K562 (cell line): Measurements from ENCODE around the gene DOCK3. TPM values are rescaled to one million over a fixed set of nuclear protein-coding genes. Genes with fewer than 3 reads are reported as not detected.

Experiments used
- ATAC-seq: fragments of 200-7000 bp; cut with Tn5 transposase; 3 replicates; pipeline ENCODE4 v1.9.1; 2020; ENCODE audit warnings: moderate library complexity
- BruUV-seq: library from RNA; stranded (reverse); fragments of 400-500 nt; replicated peaks from 2 replicates; lab custom pipeline; 2021; lab: Mats Ljungman, UMichigan
- CTCF ChIA-PET: fragments of 300-600 bp; formaldehyde crosslinking; extraction: SDS; loops from one replicate; lab custom pipeline; 2021; ENCODE audit warnings: low intra/inter-chr PET ratio; lab: Yijun Ruan, JAX
- POLR2A ChIA-PET: fragments of 300-600, 350-650 bp; sonication (Branson Sonifier 250); formaldehyde crosslinking; extraction: SDS; loops from one replicate; lab custom pipeline; 2021; ENCODE audit warnings: antibody characterized with exemption, inconsistent platforms; lab: Yijun Ruan, JAX
- DNase-seq, 4 experiments: peaks; one replicate each; pipeline versions ENCODE4 v3.0.0 to v3.0.0-alpha.2; 2011 to 2018; ENCODE audit warnings: low spot score in 3 of 4, mixed read lengths in 3 of 4; ENCODE audit errors: extremely low read depth in 1 of 4
- FAIRE-seq: peaks from 2 replicates; lab custom pipeline; 2011; peaks lifted over from hg19 to GRCh38; lab: Jason Lieb, UNC
- H2AFZ ChIP-seq: 2 replicates; pipeline ENCODE4 v1.6.0; 2011; ENCODE audit warnings: low read depth, low read length, control low read depth, inconsistent platforms
- H3K27ac ChIP-seq: fragments of 200-600 bp; 3 replicates; pipeline ENCODE4 v1.8.0; 2011; ENCODE audit warnings: low read depth, mild to moderate bottlenecking, control low read depth, inconsistent platforms, low read length, moderate library complexity, mixed read lengths; ENCODE audit errors: extremely low read depth
- H3K27me3 ChIP-seq, 2 experiments: fragments of 300-600 bp in 1 of 2; 2 replicates in 1 of 2; 3 replicates in 1 of 2; pipeline versions ENCODE4 v1.6.0 to v1.8.0; 2011; ENCODE audit warnings: inconsistent platforms in 2 of 2, low read length in 2 of 2, mild to moderate bottlenecking in 1 of 2, mixed read lengths in 1 of 2, moderate library complexity in 1 of 2; ENCODE audit not compliant: control insufficient read depth in 2 of 2, insufficient read depth in 2 of 2
- H3K36me3 ChIP-seq: fragments of 300-600 bp; 3 replicates; pipeline ENCODE4 v1.8.0; 2011; ENCODE audit warnings: mild to moderate bottlenecking, low read length, inconsistent platforms; ENCODE audit not compliant: control insufficient read depth, insufficient read depth
- H3K4me1 ChIP-seq, 2 experiments: fragments of 200-600 bp in 1 of 2; replicated peaks in 1 of 2; 2 replicates in 1 of 2; 3 replicates in 1 of 2; pipeline versions ENCODE4 v1.5.1 to v1.8.0; 2011; ENCODE audit warnings: inconsistent platforms in 2 of 2, low read length in 2 of 2, mild to moderate bottlenecking in 1 of 2, mixed read lengths in 1 of 2, moderate library complexity in 1 of 2; ENCODE audit not compliant: control insufficient read depth in 2 of 2, insufficient read depth in 2 of 2
- H3K4me2 ChIP-seq: 2 replicates; pipeline ENCODE4 v1.6.1; 2011; ENCODE audit warnings: low read length, control low read depth, inconsistent platforms, mixed read lengths; ENCODE audit not compliant: insufficient read depth
- H3K4me3 ChIP-seq: fragments of 200-600 bp; sonication (generic), shearing (Covaris generic); 2 replicates; pipeline ENCODE4 v1.5.1; 2016; ENCODE audit warnings: control low read depth, inconsistent platforms
- H3K79me2 ChIP-seq: fragments of 200-600 bp; 3 replicates; pipeline ENCODE4 v1.8.0; 2011; ENCODE audit warnings: low read length, inconsistent platforms; ENCODE audit not compliant: control insufficient read depth, insufficient read depth
- H3K9ac ChIP-seq, 2 experiments: 2 replicates each; pipeline versions ENCODE4 v1.6.0 to v1.6.1; 2011; ENCODE audit warnings: low read depth in 2 of 2, low read length in 2 of 2, control low read depth in 1 of 2, inconsistent platforms in 1 of 2, mild to moderate bottlenecking in 1 of 2, mixed read lengths in 1 of 2; ENCODE audit not compliant: insufficient read depth in 1 of 2
- H3K9me1 ChIP-seq: one replicate; pipeline ENCODE4 v1.6.0; 2011; ENCODE audit warnings: inconsistent platforms, mild to moderate bottlenecking, low read length, moderate library complexity; ENCODE audit not compliant: control insufficient read depth, insufficient read depth
- H3K9me3 ChIP-seq: replicated peaks from 2 replicates; pipeline ENCODE4 v1.5.1; 2011; ENCODE audit warnings: low read depth, low read length, inconsistent platforms; ENCODE audit not compliant: control insufficient read depth, insufficient read depth
- H4K20me1 ChIP-seq: replicated peaks from 2 replicates; pipeline ENCODE4 v1.6.1; 2011; ENCODE audit warnings: low read length, inconsistent platforms, mixed read lengths; ENCODE audit not compliant: control insufficient read depth, insufficient read depth
- FOXP4 ChIP-seq: sonication (generic); formaldehyde crosslinking; IDR thresholded peaks from 2 replicates; pipeline ENCODE4 v1.8.0; 2022; ENCODE audit warnings: mild to moderate bottlenecking, missing genetic modification reagents, borderline replicate concordance
- KHSRP ChIP-seq: fragments of 450-650 bp; IDR thresholded peaks from 2 replicates; pipeline ENCODE4 v1.6.1; 2017
- NCOA6 ChIP-seq: fragments of 450-650 bp; IDR thresholded peaks from 2 replicates; pipeline ENCODE4 v1.6.1; 2017; ENCODE audit warnings: mild to moderate bottlenecking
- NR2C1 ChIP-seq, 2 experiments: fragments of 450-650 bp; IDR thresholded peaks; 2 replicates each; pipeline ENCODE4 v1.6.1; 2017; ENCODE audit warnings: mild to moderate bottlenecking in 2 of 2, antibody characterized with exemption in 1 of 2, inconsistent platforms in 1 of 2, missing compliant biosample characterization in 1 of 2, missing genetic modification characterization in 1 of 2
- XRCC5 ChIP-seq: fragments of 200-400 bp; formaldehyde crosslinking; IDR thresholded peaks from 2 replicates; pipeline ENCODE4 v1.6.1; 2017; ENCODE audit warnings: low read depth, mild to moderate bottlenecking, low read length
- YY1 ChIP-seq, 3 experiments: IDR thresholded peaks; 2 replicates each; pipeline ENCODE4 v1.6.1; 2011; ENCODE audit warnings: low read length in 2 of 3, mild to moderate bottlenecking in 2 of 3, moderate library complexity in 2 of 3, borderline replicate concordance in 1 of 3, control low read depth in 1 of 3, low read depth in 1 of 3; ENCODE audit not compliant: insufficient read depth in 3 of 3, insufficient replicate concordance in 2 of 3, control insufficient read depth in 1 of 3, insufficient read length in 1 of 3; ENCODE audit errors: extremely low read depth in 1 of 3
- ZNF584 ChIP-seq: fragments of 200-800 bp; sonication (Bioruptor generic); IDR thresholded peaks from 2 replicates; pipeline ENCODE4 v1.6.1; 2016; ENCODE audit warnings: low read depth, mild to moderate bottlenecking, missing genetic modification characterization, missing compliant biosample characterization
- WGBS: fragments of 100-300 bp; shearing (Covaris generic); methylation state at CpG from one replicate; pipeline ENCODE4 v1.1.6; 2016; ENCODE audit warnings: low coverage, mixed read lengths; ENCODE audit not compliant: insufficient coverage; ENCODE audit errors: missing lambda C conversion rate; 5-methylcytosine and 5-hydroxymethylcytosine counted together
- in situ Hi-C: fragments of 300-500 bp; cut with MboI; formaldehyde crosslinking; loops from 4 replicates; pipeline ENCODE4 v1.15.0; 2018; ENCODE audit warnings: inconsistent platforms, mixed read lengths
- intact Hi-C: fragments of 100-400 bp; cut with micrococcal nuclease; formaldehyde crosslinking; loops from 2 replicates; pipeline ENCODE4 v1.14.2; 2022
- polyA plus RNA-seq, 8 experiments: library from polyadenylated mRNA; depleted of rRNA in 4 of 8; stranded (reverse) in 5 of 8; unstranded in 3 of 8; fragments of >200 nt; fragmentation: Nextera tagmentation in 2 of 8; fragmentation: Illumina TruSeq in 1 of 8; extraction: Ambion mirVana in 2 of 8; extraction: Trizol in 1 of 8; gene quantifications; 2 replicates each; pipeline versions ENCODE4 v1.2.1 to v1.2.3, GENCODE V29; 2011 to 2014; ENCODE audit warnings: inconsistent platforms in 1 of 8, missing spikeins in 1 of 8
- total RNA-seq, 7 experiments: library from RNA; depleted of rRNA in 6 of 7; stranded (reverse); fragments of >200 nt in 6 of 7; fragmentation: Illumina TruSeq in 2 of 7; extraction: Trizol in 2 of 7; gene quantifications; 2 replicates each; pipeline versions ENCODE4 v1.2.1 to v1.2.3, GENCODE V29; 2011 to 2021; ENCODE audit warnings: low replicate concordance in 1 of 7

The DOCK3 gene
- total and polyA plus RNA-seq, 9 of the 15 experiments (the other 6 are each of a cell fraction or from before 2014, with no cell fraction given), result under 0.01 to 0.03 (median 0.01) TPM; not detected in 4

- TF ChIP-seq FOXP4 (CRISPR knock-in tag) (no peak), KHSRP (no peak)
Measured at GRCh38 chr3:50978991-50979667, 304.4 kb downstream of the DOCK3 start (continued).

- FAIRE-seq, result no peak
- CTCF ChIA-PET, result no interaction called here
- in situ Hi-C loops, result no loop called here
Measured at GRCh38 chr3:50982540-50983325, 308.0 kb downstream of the DOCK3 start.

More at GRCh38 chr3:50982540-50983325, 308.0 kb downstream of the DOCK3 start:
- no peak overlapping the region for H3K4me3 ChIP-seq
- no peaks in the 10 kb centered on the region for H3K4me1 ChIP-seq
- ATAC-seq (no peak), DNase-seq (no peak)
- H3K27me3 ChIP-seq, result peaks cover 0 to 4% of the 10 kb centered on the region in 2 experiments; a peak in 1 of 5 replicates
- no peak overlapping the region for H3K9ac ChIP-seq
- H3K36me3 ChIP-seq, result no peaks in the 10 kb centered on the region
- H2AFZ ChIP-seq, result no peak overlapping the region
- H3K27ac ChIP-seq, result no peak overlapping the region
- WGBS, result 0% methylated on average over 7 of the region's 9 CpGs
- no peak overlapping the region for H3K4me2 ChIP-seq
- intact Hi-C loops, result no loop called here
- H3K9me3 ChIP-seq, result no peaks in the 10 kb centered on the region
- no peaks in the 10 kb centered on the region for H3K9me1 ChIP-seq
- H3K79me2 ChIP-seq, result no peaks in the 10 kb centered on the region
- no peaks in the 10 kb centered on the region for H4K20me1 ChIP-seq
- no TSS peak for BruUV-seq
- POLR2A ChIA-PET, result no interaction called here
- no peak for TF ChIP-seq YY1 (IDR thresholded peaks at IDR 0.05; ENCODE audit: borderline replicate concordance in 1 of 3, control insufficient read depth in 1 of 3, extremely low read depth in 1 of 3, insufficient read depth in 3 of 3, insufficient read length in 1 of 3, insufficient replicate concordance in 2 of 3, low read depth in 1 of 3, low read length in 2 of 3)
- TF ChIP-seq NCOA6, result no peak
- TF ChIP-seq NR2C1 (IDR thresholded peaks at IDR 0.05), result no peak
- no peak for TF ChIP-seq NR2C1 (tag; IDR thresholded peaks at IDR 0.05)
- no peak for TF ChIP-seq ZNF584 (CRISPR knock-in tag)
- TF ChIP-seq XRCC5, result no peak
